ENCODE results near the gene GRWD1. TPM values are rescaled to one million over a fixed set of nuclear protein-coding genes. Genes with fewer than 3 reads are reported as not detected.

The GRWD1 gene
- polyA plus RNA-seq, 2 of the 4 experiments (the other 2 are of a cell fraction), result 48.1 to 87.0 TPM

DNA sequence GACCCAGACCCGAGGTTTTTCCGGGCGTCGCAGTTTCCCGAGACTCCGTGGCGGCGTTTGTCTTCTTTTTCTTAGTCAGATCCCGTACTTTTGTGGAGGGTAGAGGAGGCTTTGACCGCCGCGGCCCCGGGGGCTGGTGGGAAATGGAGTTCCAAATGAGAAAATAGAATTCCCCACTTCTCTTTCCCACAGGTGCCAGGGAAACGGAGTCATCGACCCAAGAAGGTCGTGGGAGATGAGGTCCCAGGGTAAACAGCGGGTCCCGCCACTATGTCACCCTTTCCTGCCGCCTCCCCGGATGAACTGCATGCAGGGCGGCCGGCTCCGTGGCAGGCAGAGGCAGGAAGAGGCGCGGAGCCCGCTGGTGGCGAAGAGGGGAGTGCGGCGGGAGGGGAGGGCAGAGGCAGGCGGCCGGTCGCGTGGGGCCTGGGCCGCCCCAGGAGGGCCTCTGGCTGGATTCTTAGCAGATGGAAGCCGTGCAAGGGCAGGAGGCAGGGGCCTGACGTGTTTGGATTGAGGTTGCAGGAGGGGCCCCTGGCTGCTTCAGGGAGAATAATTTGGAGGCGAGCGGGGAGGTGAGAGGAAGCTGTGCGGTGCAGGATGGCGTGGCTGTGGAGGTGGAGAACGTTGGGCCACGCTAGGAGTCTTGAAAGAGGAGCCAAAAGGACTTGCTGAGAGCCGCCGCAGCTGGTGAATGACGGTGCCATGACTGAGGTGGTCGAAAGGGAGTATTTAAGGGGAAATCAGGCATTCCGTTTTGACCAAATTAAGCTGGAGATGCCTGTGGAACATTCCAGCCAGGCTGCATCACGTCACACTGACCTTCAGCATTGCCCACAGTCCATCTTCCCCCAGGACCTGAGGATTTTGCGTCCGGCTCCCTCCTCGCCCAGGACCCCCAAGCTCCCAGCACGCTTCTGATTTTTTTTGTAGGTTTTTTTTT is 35.0 kb downstream of the GRWD1 start:
- no peak overlapping the region for H3K4me2 ChIP-seq
- ATAC-seq, result no peak
- ChIA-PET CTCF (interaction anchor here (0.8 to 3.6 kb wide), 9 partner anchors 8 to 108 kb away, joined by 3 to 36 read pairs (median 3); no protein-coding TSS in a partner anchor), POLR2A (interaction anchor here (0.9 to 2.2 kb wide), 4 partner anchors 9 to 15 kb away, joined by 3 to 8 read pairs (median 3); no protein-coding TSS in a partner anchor)
- no peak for FAIRE-seq
- peaks cover 20% of the 10 kb centered on the region for H3K4me1 ChIP-seq
- H3K27ac ChIP-seq, result no peak overlapping the region
- no peak overlapping the region for H3K4me3 ChIP-seq
- whole genome bisulfite sequencing (ENCODE audit: missing lambda C conversion rate), result 92% methylated on average over 52 of the region's 52 CpGs
- H3K9me3 ChIP-seq, result no peaks in the 10 kb centered on the region
- TF ChIP-seq RCOR1 (IDR thresholded peaks at IDR 0.05; ENCODE audit: low read depth, low read length) (no peak), MYC (IDR thresholded peaks at IDR 0.05; ENCODE audit: borderline replicate concordance, low read length) (no peak), CBX2 (IDR thresholded peaks at IDR 0.05; ENCODE audit: borderline replicate concordance, low read depth) (no peak), HEYL (CRISPR knock-in tag; IDR thresholded peaks at IDR 0.05) (no peak), MAZ (IDR thresholded peaks at IDR 0.05; ENCODE audit: borderline replicate concordance, low read depth, low read length) (no peak), CHD4 (IDR thresholded peaks at IDR 0.05; ENCODE audit: borderline replicate concordance) (no peak), FOSB (CRISPR knock-in tag; IDR thresholded peaks at IDR 0.05) (no peak), POLR2AphosphoS2 (conservative IDR thresholded peaks at IDR 0.05; ENCODE audit: low read length) (0 out of 2 replicates have a peak, but pooled peaks have one; percentile 2)
- TF ChIP-seq, protein P1, sequence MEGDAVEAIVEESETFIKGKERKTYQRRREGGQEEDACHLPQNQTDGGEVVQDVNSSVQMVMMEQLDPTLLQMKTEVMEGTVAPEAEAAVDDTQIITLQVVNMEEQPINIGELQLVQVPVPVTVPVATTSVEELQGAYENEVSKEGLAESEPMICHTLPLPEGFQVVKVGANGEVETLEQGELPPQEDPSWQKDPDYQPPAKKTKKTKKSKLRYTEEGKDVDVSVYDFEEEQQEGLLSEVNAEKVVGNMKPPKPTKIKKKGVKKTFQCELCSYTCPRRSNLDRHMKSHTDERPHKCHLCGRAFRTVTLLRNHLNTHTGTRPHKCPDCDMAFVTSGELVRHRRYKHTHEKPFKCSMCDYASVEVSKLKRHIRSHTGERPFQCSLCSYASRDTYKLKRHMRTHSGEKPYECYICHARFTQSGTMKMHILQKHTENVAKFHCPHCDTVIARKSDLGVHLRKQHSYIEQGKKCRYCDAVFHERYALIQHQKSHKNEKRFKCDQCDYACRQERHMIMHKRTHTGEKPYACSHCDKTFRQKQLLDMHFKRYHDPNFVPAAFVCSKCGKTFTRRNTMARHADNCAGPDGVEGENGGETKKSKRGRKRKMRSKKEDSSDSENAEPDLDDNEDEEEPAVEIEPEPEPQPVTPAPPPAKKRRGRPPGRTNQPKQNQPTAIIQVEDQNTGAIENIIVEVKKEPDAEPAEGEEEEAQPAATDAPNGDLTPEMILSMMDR (IDR thresholded peaks at IDR 0.05), result no peak
- DNase-seq (ENCODE audit: low read depth in 1 of 2, low spot score in 1 of 2), result no peak

DNA sequence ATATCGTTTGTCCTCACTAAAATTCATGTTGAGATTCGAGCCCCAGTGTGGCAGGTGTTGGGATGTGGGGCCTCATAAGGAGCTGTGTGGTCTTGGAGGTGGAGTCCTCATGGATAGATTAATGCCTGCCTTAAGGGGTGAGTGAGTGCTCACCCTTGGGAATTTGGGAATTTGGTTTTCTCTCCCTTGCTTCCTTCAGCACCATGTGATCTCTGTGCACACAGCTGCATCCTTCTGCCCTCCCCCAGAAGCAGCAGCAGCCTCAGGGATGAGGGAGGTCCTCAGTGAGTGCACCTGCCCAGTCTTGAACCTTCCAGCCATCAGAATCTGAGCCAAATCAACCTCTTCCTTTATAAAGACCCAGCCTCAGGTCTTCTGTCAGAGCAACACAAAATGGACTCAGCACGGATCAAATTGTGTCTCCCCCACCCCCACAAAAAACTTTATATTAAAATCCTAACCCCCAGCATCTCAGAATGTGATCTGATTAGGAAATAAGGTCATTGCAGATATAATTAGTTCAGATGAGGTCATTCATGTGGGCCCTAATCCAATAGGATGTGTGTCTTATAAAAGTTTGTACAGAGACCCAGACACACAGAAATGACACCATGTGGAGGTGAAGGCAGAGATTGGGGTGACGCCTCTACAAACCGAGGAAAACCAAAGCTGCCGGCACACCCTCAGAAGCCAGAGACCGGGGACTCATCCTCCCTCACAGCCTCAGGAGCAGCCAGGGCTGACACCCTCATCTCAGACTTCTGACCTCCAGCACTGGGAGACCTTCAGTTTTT is 36.3 kb downstream of the GRWD1 start:
- Histone ChIP-seq H3K9me3 (no peaks in the 10 kb centered on the region), H3K27ac (peak overlapping the region; percentile 29 to 47; a peak in 4 of 6 replicates), H3K4me1 (peaks cover 32% of the 10 kb centered on the region), H3K4me2 (no peak overlapping the region), H3K4me3 (no peak overlapping the region)
- ChIA-PET CTCF (interaction anchor here (0.8 to 3.6 kb wide), 6 partner anchors 7 to 107 kb away, joined by 3 to 36 read pairs (median 4); no protein-coding TSS in a partner anchor), POLR2A (interaction anchor here (1.0 to 2.2 kb wide), 2 partner anchors 8 to 11 kb away, joined by 3 to 8 read pairs; no protein-coding TSS in a partner anchor)
- ATAC-seq (peak; percentile 5 to 24; a peak in 5 of 6 replicates), FAIRE-seq (no peak), DNase-seq (ENCODE audit: low read depth in 1 of 2, low spot score in 1 of 2) (no peak)
- TF ChIP-seq POLR2AphosphoS2 (conservative IDR thresholded peaks at IDR 0.05; ENCODE audit: low read length) (0 out of 2 replicates have a peak, but pooled peaks have one; percentile 39), HOXA7 (CRISPR knock-in tag; IDR thresholded peaks at IDR 0.05) (0 out of 2 replicates have a peak, but pooled peaks have one; percentile 68), PBX3 (IDR thresholded peaks at IDR 0.05) (peak; percentile 12; the same call in 1 of the 2 replicates), HOXB13 (CRISPR knock-in tag; IDR thresholded peaks at IDR 0.05; ENCODE audit: low read depth) (0 out of 2 replicates have a peak, but pooled peaks have one; percentile 27), ZSCAN20 (CRISPR knock-in tag; IDR thresholded peaks at IDR 0.05) (no peak)
- 72% methylated on average over 7 of the region's 7 CpGs for WGBS (ENCODE audit: missing lambda C conversion rate)

- POLR2A ChIA-PET, result no interaction called here
- H3K4me1 ChIP-seq, result peaks cover 44% of the 10 kb centered on the region
Observed at GRCh38 chr19:48483301-48483700, 37.5 kb downstream of the GRWD1 start.

More at GRCh38 chr19:48483301-48483700, 37.5 kb downstream of the GRWD1 start:
- DNase-seq (ENCODE audit: low read depth in 1 of 2, low spot score in 1 of 2) (no peak), ATAC-seq (no peak), FAIRE-seq (no peak)
- TF ChIP-seq NR3C1 (IDR thresholded peaks at IDR 0.05) (no peak), HEYL (CRISPR knock-in tag; IDR thresholded peaks at IDR 0.05) (no peak), MAZ (IDR thresholded peaks at IDR 0.05; ENCODE audit: borderline replicate concordance, low read depth, low read length) (no peak), ZC3H11A (IDR thresholded peaks at IDR 0.05) (no peak), JUN (IDR thresholded peaks at IDR 0.05) (no peak), ZSCAN20 (CRISPR knock-in tag; IDR thresholded peaks at IDR 0.05) (no peak), POLR2A (IDR thresholded peaks at IDR 0.05; ENCODE audit: low read length) (no peak), ZFP36 (IDR thresholded peaks at IDR 0.05; ENCODE audit: borderline replicate concordance, partially characterized antibody) (no peak), CHD4 (IDR thresholded peaks at IDR 0.05; ENCODE audit: borderline replicate concordance) (no peak), JUNB (IDR thresholded peaks at IDR 0.05) (no peak)
- Histone ChIP-seq H3K9me3 (no peaks in the 10 kb centered on the region), H3K4me3 (no peak overlapping the region), H3K27ac (peak overlapping the region in 1 of 2 experiments; percentile 53; a peak in 3 of 6 replicates), H3K4me2 (no peak overlapping the region)
- CTCF ChIA-PET, result interaction anchor here (1.0 kb wide), 1 partner anchor 105 kb away, joined by 3 read pairs; no protein-coding TSS in a partner anchor
- 87% methylated on average over 1 of the region's 3 CpGs for WGBS (ENCODE audit: missing lambda C conversion rate)
